Adipose tissue (tissue), 3 donors: ENCODE measurements around the gene DOK7. TPM values are rescaled to one million over a fixed set of nuclear protein-coding genes. Genes with fewer than 3 reads are reported as not detected.

ENCODE experiments used
- H3K27ac ChIP-seq: one replicate; pipeline ENCODE4 v1.5.1; 2013; ENCODE audit warnings: low read depth, low read length
- WGBS, 3 donors: extraction: QIAGEN DNeasy Blood & Tissue Kit; methylation state at CpG; one replicate each; pipeline ENCODE4 v1.1.7; 2013; 5-methylcytosine and 5-hydroxymethylcytosine counted together
- polyA plus RNA-seq, 3 donors: library from polyadenylated mRNA; stranded (reverse); fragments of 200-250 nt; gene quantifications; one replicate each; pipeline ENCODE4 v1.2.3, GENCODE V29; 2013
- donor health status: healthy with polysubstance abuse.
- donor health status: Bipolar disorder and iron deficiency.
- donor health status: healthy.

DOK7 gene
- polyA plus RNA-seq, 3 donors: 0.11 to 2.1 (median 0.18) TPM

DNA sequence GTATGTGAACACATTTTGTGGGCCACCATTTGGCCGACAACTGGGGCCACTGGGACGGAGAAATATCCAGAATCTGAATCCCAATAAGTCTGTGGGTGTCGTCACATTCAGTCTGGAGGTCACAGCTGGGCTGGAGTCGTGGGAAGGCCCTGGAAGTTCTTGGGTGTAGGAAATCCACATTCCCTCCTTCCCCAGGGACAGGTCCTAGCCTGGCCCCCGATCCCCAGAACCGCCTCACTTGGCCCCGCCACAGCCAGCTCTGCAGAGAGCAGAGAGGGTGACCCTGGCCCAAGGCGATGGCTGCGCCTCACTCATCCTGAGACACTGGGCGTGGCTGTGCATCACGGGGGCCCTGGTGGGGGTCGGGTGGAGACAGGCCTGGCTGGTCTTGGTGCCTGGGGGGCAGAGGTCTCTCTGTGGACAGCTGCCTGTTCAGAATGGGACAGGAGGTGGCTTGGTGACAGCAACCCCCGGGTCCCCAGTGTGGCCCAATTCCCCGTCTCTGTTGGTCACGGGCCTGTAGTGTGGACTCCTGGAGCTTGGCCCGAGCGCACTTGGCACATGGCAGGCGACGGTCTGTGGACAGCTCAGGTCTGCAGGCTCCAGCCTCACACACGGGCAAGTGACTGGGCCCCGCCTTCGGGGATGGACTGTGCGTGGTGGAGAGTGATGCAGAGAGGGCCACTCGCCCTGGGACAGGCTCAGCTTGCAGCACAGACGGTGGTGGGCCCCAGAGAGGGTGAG is 16.4 kb downstream of the DOK7 start:
- no peak overlapping the region for H3K27ac ChIP-seq
- 83 to 89% (median 83%) methylated on average over 25 of the region's 25 CpGs for WGBS, 3 donors

DNA sequence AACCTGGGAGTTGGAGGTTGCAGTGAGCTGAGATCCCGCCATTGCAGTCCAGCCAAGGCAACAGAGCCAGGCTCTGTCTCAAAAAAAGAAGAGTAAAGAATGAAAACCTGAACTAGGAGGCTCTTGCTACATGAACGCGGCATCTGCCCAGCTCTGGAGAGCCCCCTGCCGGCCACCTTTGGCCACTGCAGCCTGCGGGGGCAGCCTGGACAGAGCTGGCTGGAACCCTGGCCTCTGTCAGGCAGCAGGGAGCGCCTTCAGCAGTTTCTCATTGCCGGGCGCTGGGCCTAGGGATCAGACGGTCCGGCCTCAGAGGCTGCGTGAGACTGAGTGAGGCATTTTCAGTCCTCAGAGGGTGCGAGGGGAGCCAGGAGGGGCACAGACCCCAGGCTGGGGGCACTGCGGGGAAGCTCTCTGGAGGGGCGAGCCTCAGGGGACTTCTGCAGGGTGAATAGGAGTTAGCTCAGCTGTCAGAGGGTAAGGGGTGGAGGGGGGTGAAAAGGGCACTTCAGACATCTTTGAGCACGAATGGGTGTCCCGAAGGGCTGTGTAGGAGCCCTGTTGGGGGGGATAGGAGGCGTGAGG is 17.5 kb downstream of the DOK7 start:
- H3K27ac ChIP-seq: no peak overlapping the region
- WGBS, 3 donors: 14 to 25% (median 17%) methylated on average over 17 of the region's 17 CpGs

DNA sequence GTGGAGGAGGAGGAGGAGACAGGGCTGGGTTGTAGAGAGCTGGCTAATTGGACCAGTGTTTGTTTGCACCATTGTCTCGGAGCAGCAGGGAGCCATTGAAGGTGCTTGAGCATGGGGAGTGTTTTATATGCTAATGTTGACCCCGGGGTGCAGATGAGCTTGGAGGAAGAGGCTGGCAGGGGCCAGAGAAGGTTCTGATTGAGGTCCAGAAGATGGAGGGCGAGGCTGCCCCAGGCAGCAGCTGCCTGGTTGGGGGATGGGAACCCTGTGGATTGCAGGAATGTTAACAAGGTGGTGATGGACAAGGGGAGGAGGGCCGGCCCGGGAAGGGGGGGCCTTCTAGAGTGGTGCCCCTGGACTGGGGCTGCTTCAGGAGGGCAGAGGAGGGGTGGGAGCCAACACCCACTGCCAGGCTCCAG is 18.0 kb downstream of the DOK7 start:
- WGBS, 3 donors: 36 to 53% (median 40%) methylated on average over 5 of the region's 5 CpGs

DNA sequence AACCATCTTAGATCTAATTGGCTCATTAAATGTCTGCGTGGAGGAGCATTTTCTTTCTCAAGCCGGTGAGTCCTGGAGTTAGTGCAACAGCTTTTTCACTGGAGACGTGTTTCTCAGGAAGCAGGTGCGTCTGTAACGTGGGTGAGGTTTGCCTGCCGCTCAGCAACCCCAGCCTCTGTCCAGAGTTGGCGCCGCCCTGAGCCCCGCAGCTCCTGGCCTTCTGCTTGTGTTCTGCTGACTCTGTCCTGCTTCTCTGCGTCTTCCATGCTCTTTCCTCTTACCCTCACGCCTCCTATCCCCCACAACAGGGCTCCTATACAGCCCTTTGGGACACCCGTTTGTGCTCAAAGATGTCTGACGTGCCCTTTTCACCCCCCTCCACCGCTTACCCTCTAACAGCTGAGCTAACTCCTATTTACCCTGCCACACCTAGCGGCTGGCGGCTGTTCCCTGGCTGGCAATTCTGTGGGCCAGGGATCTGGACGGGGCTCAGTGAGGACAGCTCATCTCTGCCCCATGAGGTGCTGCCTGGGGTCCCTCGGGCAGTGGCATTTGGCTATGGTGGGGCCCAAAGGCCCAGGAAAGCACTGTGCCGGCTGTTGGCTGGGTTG is 18.8 kb downstream of the DOK7 start:
- H3K27ac ChIP-seq: no peak overlapping the region
- WGBS, 3 donors: 70 to 86% (median 74%) methylated on average over 19 of the region's 19 CpGs

More for the DNA sequence above, 18.0 kb downstream of the DOK7 start:
- no peak overlapping the region for H3K27ac ChIP-seq

DNA sequence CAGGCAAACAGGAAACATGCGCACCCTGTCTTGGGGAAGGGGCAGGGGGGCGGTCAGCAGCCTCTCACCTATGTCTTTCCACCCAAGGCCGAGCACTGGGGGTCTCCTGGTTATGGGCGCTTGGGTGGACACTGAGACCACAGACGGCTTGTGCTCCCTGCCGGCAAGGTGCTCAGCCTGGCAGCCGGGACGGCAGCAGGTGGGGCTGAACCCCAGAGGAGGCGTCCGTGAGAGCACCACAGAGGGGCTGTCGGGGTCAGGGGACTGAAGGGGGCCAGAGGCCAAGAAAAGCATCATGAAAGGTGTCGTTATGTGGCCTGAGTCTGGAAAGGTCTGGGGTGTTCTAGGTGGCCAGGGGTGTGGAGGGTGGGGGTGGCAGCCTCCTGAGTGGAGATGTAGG is 19.6 kb downstream of the DOK7 start:
- H3K27ac ChIP-seq: no peak overlapping the region
- WGBS, 3 donors: 86 to 93% (median 89%) methylated on average over 11 to 12 of the region's 12 CpGs

DNA sequence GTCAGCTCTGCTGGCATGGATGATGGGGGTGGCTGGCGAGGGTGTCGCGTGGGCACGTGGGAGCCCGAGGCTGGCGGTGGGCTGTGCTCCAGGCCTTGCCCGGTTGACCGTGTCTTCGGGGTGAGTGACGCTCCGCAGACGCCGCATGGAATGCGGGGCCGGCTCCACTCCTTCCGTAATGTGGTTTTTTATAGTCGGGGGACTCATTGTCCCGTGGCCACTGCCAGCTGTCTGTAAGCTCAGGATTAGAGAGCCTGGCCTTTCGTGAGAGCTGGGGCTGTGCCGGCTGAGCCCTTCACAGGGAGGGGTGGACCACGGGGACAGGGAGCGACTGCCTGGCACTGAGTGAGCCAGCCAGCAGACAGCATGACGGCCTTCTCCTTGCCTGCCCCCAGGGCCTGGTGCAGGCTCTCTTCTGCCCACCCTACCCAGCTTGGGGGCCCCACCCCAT is 20.4 kb downstream of the DOK7 start:
- no peak overlapping the region for H3K27ac ChIP-seq
- 45 to 81% (median 48%) methylated on average over 21 to 23 of the region's 23 CpGs for WGBS, 3 donors

DNA sequence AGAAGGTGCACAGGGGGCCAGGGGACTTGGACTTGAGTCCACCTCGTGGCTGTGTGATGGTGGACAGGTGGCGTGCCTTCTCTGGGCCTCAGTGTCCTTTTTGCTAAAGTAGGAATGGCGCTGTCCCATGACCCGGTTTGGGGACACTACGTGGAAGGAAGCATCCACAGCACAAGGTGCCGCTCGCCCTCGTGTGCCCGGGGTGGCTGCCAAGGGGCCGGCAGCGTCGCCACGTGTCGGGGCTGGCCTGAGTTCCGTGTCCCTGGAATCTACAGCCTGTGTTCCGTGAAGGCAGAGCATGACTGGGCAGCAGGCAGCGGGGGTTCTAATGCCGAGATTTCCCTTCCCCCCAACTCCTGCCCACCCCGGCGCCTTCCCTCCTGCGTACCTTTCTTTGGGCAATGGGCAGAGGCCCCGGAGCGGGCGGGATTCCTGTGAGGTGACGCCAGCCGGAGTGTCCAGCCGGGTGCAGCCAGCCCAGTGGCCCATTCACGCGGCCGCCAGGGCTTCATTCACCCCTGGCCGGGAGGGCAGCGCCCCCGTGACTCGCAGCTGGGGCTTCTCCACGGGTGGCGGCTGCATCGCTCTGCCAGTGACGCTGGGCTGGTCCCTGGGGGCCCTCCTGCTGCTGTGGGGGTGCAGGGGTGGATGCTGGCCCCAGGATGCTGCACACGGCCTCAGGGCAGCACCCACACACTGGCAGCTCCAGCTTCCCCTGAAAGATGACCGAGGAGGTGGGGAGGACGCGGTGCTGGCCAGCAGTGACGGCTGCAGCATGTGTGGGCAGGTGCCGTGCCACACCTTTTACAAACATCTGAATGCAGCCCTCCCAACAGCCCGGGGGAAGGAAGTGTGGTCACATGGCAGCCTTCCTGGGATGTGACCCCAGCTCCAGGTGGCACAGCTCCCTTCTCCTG is 21.2 kb downstream of the DOK7 start:
- no peak overlapping the region for H3K27ac ChIP-seq

DNA sequence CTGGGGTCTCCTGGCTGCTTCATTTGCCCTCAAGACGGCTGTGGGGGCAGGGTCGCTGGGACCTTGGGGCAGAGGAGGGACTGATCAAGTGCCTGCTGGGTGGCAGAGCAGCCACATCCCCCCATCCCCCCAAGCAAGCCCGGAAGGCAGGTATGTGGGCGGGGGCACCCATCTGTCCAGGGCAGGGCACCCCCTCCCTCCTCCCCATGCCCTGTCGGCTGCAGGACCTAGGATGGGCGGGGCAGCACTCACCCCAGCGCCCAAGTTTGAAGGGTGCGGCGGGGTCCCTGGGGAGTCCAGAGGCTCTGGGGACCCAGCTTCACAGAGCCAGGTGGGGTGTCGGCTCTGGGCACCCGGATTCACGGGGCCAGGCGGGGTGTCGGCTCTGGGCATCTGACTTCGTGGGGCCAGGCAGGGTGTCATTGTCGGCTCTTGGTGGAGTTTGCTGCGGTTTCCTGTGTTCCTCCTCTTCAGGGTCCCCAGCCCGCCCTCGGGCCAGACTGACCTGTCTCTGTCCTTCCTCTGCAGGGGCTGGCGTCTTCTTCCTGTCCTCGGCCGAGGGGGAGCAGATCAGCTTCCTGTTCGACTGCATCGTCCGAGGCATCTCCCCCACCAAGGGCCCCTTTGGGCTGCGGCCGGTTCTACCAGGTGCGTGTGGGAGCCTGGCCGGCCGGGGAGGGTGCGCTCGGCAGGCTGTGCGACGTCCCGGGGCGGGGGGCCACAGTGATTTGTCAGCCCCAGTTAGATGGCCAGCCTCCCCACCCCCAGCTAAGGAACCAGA is 22.1 kb downstream of the DOK7 start:
- 18 to 48% (median 18%) methylated on average over 35 to 36 of the region's 36 CpGs for WGBS, 3 donors
- H3K27ac ChIP-seq: no peak overlapping the region

More for the DNA sequence above, 21.2 kb downstream of the DOK7 start:
- WGBS, 3 donors: 54 to 74% (median 55%) methylated on average over 42 to 45 of the region's 45 CpGs

DNA sequence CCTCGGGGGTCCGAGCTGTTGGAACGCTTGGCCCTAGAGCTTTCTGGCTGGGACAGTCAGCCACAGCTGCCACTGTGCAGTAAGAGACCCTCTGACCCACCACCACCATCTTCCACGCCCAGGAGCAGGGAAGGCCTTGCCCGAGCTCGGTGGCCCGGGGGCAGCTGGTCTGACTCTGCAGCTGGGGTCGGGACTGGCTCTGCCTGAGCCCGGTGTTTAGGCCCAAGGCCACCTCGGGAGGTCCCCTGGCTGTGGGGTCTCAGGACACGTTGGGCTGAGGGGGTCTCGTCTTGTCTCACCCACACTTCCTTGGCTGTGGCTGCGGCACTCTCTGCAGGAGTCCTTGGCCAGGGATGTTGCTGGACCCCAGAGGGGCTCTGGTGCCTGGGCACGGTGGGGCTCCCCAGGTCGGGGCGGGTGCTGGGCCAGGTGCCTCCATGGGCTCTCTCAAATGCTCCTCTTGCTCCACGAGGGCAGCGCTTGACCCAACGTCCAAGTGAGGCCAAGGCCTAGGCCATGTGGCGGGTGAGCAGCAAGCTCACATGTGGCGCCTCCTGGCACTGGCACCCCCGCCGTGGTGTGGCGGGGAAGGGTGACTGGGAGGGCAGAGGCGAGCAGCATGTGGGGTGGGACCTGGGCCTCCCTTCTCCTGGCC is 22.9 kb downstream of the DOK7 start:
- H3K27ac ChIP-seq: no peak overlapping the region

DNA sequence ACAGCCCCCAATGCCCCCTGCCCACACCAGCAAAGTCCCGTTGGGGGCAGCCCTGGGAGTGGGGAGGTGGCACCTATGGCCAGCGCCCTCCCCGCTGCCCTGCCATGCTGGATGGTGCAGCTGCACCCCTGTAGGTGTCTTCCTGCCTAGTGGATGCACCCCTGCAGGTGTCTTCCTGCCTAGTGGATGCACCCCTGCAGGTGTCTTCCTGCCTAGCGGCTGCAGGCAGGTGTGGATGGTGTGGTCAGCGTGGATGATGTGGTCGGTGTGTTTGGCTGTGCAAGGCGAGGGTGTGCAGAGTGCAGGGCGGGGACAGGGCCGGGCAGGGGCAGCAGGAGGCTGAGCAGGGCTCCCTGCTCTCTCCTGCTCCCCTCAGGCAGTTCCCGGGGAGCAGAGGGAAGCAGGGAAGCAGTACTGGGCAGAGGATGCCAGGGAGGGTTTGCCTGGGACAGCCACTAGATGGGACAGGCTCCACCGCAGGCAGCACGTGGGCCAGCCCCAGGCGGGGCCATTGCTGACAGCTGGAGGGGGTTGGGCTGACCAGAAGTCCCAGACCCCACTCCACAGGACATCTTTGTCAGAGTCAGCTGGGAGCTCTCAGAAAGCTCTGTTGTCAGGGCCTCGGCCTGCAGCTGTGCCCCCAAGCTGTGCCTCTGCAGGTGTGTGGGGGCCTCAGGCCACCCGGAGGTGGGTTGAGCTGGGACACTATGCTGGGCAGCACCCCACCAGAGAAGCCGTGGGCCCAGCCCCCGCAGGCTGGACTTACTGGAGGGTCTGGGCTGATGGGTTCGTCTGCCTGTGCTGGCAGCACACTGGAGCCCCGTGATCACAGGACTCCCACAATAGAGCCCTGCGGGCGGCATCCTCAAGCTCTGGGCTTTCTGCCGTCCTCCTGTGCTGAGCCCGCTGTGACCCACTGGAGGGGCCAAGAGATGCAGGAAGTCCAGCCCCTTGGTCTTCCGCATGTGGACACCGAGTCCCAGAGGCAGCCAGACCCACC is 23.7 kb downstream of the DOK7 start:
- 65 to 84% (median 70%) methylated on average over 25 of the region's 25 CpGs for WGBS, 3 donors
- no peak overlapping the region for H3K27ac ChIP-seq

More for the DNA sequence above, 22.9 kb downstream of the DOK7 start:
- WGBS, 3 donors: 84 to 86% (median 85%) methylated on average over 22 to 25 of the region's 25 CpGs

DNA sequence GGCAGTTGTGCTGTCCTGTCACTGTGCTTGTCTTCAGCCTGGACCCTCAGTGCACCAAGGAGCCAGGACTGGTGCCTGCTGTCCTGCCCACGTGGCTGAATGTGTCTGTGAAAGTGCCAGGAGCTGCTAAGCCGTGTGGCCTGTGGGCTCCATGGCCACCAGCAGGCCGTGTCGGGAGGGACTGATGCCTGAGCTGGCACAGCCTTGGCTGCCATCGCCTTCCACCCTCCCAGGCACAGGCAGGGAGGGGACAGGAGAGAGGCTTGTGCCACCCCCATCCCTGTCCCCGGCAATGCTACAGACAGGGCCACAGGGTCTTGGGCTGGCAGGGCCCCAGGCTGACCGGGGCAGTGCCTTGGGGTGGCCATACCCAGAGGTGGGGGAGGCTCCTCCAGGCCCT is 24.8 kb downstream of the DOK7 start:
- WGBS, 3 donors: 63 to 85% (median 85%) methylated on average over 7 of the region's 7 CpGs
- no peak overlapping the region for H3K27ac ChIP-seq

DNA sequence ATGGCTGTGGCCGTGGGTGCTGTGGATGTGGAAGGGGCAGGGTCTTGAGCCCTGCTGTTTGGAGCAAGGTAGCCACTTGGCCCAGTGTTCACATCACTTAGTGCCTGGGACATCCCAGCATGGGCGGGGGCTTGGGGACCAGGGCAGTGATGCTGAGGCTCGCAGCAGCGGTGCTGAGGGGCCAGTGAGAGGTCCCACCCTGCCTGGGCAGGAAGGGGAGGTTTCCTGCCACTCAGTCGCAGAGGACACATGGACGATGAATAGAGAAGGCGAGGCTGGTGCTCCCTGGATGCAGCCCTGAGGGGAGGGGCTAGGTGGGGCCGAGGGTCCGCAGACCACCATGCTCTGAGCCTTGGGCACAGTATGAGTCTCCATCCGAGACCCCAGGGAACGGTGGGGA is 25.7 kb downstream of the DOK7 start:
- whole genome bisulfite sequencing, 3 donors: 32 to 74% (median 37%) methylated on average over 11 of the region's 11 CpGs

DNA sequence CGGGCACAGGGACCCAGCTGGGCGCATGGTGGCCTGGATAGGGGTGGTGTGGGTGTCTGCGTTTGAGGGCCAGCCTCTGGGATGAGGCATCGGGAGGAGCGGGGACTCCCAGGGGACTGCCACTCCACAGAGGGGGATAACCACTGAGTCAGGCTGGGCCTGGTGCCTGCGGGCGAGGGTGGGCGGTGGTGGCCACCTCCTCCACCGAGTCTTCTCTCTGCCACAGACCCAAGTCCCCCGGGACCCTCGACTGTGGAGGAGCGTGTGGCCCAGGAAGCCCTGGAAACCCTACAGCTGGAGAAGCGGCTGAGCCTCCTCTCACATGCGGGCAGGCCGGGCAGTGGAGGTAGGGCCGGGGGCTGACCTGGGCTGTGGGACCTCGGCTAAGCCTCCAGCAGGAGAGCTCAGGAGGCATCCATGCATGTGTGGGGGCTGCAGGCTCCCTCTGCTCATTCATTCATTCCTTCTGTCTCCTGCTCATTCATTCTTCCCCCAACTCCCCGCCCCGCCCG is 26.4 kb downstream of the DOK7 start:
- WGBS, 3 donors: 43 to 77% (median 54%) methylated on average over 19 to 20 of the region's 20 CpGs
- H3K27ac ChIP-seq: no peak overlapping the region

More for the DNA sequence above, 25.7 kb downstream of the DOK7 start:
- H3K27ac ChIP-seq: no peak overlapping the region

DNA sequence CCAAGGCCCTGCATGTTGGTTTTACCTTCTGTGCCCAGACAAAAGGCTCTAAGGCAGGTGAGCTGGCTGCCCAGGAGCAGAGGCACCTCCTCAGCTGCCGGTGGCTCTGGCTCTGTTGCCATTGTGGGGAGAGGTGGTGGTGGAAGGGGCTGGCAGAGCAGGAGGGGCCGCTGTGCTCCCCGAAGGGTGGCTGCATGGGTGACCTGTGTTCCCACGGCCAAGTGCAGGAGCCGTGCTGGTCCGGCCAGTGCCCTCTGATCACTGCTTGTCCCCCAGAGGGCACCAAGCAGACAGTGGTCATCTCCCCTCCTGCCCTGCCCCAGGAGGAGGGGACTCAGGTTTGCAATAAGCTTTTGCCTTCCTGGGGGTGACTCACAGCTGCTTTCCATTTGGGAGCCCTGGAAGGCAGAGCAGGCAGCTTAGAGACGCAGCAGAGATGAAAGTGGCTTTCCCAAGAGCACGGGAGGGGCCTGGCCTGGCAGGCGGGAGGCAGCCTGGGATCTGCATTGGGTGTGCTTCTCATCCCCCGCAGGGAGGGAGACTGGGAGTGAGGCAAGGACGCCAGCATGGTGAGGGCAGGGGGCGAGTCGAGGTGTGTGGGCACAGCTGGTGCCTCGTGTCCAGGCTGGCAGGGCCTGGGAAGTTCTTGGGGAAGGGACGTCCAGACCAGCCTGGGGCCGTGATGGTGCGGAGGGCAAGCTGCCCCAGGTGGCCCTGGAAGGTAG is 28.7 kb downstream of the DOK7 start:
- 61 to 87% (median 63%) methylated on average over 16 to 17 of the region's 17 CpGs for WGBS, 3 donors
- H3K27ac ChIP-seq: no peak overlapping the region
